ENCODE measurements around the gene PELI1.
A peak's percentile ranks its signal among the peaks of the same experiment; 100 is the strongest.
"Not testable (repeated sequence)": the region's sequence is repeated elsewhere in the genome, so short reads cannot be mapped to it uniquely, and the experiment has no call there.

The PELI1 gene

DNA sequence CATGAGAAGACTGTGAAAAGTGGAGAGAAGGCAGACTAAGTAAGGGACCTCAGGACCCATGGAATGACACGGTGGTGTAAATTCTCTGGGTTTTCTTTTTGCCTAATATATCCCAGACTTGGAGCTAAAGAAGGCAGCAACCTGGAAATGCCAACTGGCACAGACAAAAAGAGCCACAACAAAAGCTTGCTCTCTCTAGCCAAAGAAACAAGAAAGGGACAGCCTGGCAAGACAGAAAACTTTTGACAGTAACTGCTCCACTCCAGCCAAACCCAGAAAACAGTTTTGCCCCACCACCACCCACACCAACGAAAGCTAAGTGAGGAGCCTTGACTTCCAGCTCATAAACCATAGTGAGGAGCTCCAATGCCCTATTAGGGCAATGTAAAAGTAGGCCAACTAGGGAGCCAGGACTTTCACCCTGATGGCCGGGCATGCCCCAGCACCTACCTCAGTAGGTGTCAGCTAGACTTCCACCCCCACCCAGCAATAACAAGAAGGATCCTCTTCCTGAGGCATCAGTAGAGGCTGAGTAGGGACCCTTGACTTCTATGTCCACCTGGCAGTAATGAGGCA, 35.5 kb downstream of the PELI1 start:
- TF ChIP-seq, protein P1, sequence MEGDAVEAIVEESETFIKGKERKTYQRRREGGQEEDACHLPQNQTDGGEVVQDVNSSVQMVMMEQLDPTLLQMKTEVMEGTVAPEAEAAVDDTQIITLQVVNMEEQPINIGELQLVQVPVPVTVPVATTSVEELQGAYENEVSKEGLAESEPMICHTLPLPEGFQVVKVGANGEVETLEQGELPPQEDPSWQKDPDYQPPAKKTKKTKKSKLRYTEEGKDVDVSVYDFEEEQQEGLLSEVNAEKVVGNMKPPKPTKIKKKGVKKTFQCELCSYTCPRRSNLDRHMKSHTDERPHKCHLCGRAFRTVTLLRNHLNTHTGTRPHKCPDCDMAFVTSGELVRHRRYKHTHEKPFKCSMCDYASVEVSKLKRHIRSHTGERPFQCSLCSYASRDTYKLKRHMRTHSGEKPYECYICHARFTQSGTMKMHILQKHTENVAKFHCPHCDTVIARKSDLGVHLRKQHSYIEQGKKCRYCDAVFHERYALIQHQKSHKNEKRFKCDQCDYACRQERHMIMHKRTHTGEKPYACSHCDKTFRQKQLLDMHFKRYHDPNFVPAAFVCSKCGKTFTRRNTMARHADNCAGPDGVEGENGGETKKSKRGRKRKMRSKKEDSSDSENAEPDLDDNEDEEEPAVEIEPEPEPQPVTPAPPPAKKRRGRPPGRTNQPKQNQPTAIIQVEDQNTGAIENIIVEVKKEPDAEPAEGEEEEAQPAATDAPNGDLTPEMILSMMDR (conservative IDR thresholded peaks at IDR 0.05; ENCODE audit: low read depth, low read length) = no peak
- no peak for DNase-seq (ENCODE audit: low read depth)
- H3K4me3 ChIP-seq (ENCODE audit: low read depth, low read length) = no peak overlapping the region

DNA sequence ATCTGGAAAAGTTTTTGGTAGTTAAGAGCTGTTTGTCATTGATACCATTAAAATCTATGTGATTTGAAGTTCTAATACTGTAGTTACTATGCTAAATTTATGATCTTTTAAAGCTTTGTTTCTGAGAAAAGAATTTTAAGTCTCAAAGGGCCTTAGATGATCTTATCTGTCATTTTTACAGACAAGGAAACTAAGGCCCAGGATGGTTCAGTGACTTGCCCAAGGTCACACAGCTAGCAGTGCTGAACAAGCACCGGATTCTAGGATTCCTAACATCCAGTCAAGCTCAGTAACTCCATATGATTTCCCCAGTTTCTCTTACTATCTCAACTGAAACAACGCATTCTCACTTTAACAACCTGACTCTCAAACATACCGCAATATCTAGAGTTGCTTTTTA, 37.7 kb downstream of the PELI1 start:
- no peak for DNase-seq (ENCODE audit: low read depth)
- H3K4me3 ChIP-seq (ENCODE audit: low read depth, low read length) = no peak overlapping the region
- TF ChIP-seq, protein P1 (conservative IDR thresholded peaks at IDR 0.05; ENCODE audit: low read depth, low read length) = no peak

DNA sequence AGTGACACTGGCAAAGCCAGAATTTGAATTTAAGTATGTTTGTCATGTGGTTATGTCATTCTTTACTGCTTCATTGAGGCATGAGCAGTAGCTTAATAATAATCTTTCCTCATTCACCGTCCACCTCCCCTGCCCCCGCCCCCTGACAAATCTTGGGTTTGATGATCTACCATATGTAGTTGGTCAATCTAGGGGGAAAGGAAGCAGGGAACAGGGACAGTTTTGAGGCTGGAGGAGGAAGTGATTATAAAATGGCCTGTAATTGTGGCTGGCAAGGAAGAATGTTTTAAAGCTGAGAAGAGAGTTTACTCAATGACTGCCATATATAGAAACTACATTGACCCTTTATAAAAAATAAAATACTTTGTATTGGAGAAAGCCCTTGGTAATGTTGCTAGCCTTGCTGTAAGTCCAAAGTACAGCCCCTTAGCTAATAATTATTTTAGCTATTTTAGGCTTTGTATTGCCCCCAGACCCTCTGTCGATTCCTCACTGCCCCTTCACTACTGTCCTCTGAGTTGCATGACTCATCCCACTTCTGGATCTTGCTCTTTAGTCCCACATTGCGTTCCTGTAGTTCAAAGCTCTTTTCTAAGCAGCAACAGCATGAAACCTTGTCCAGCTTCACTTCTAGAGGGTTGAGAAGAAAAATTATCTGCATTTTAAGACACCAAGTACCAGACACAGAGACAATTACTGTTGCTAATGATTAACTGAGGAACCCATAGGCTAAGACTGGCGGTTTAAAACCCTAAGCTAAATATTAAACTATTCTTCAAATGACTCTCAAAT, 38.4 kb downstream of the PELI1 start:
- no peak overlapping the region for H3K4me3 ChIP-seq (ENCODE audit: low read depth, low read length)
- TF ChIP-seq, protein P1 (conservative IDR thresholded peaks at IDR 0.05; ENCODE audit: low read depth, low read length) = no peak
- DNase-seq (ENCODE audit: low read depth) = peak; percentile 29

DNA sequence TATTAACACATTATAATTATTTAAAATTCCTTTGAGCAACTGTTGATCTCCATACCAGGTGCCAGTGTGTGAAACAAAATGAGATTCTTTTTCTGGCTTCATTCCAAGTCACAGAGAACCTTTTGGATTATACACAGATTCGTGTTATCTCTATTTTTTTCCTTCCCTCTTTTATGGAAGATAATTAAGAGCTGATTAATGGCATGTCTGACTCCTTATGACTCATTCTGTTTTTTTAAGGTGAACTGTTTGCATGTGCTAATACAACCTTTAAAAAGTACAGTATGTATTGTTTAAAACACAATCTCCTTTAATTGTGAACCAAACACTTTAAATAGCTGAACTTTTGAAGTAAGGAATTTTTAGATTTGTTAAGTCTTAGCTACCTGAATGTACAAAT, 39.3 kb downstream of the PELI1 start:
- TF ChIP-seq, protein P1 (conservative IDR thresholded peaks at IDR 0.05; ENCODE audit: low read depth, low read length) = no peak
- DNase-seq (ENCODE audit: low read depth) = no peak
- H3K4me3 ChIP-seq (ENCODE audit: low read depth, low read length) = no peak overlapping the region

DNA sequence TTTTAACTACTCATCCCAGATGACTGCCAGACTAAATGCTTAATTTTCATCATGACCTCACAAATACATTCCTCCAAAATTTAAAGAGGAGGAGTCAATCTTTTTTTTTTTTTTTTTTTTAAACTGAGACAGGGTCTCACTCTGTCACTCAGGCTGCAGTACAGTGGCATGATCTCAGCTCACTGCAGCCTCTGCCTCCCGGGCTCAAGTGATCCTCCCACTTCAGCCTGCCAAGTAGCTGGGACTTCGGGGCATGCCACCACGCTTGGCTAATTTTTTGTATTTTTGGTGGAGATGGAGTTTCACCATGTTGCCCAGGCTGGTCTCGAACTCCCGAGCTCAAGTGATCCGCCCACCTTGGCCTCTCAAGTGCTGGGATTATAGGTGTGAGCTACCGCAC, 41.5 kb downstream of the PELI1 start:
- DNase-seq (ENCODE audit: low read depth); H3K4me3 ChIP-seq (ENCODE audit: low read depth, low read length): not testable (repeated sequence)

DNA sequence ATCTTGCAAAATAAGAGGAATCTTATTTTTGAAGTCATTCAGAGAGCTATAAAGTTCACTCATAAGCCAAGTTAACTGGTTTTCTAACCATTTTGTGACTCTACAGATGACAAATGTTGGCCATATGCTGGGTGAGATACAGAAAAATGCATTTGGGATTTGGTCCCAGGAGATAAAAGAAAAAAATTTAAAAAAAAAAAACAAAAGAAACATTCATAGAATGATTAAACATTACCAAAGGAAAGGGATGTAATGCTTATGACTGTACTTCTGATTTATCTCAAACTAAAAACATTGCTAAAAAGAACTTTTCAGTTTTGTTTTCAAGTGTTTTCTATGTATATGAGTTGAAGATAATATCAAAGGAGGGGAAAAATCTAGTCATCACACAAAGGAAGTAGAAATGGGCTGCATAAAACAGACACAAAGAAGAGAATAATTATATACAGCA, 43.1 kb downstream of the PELI1 start:
- DNase-seq (ENCODE audit: low read depth) = no peak

DNA sequence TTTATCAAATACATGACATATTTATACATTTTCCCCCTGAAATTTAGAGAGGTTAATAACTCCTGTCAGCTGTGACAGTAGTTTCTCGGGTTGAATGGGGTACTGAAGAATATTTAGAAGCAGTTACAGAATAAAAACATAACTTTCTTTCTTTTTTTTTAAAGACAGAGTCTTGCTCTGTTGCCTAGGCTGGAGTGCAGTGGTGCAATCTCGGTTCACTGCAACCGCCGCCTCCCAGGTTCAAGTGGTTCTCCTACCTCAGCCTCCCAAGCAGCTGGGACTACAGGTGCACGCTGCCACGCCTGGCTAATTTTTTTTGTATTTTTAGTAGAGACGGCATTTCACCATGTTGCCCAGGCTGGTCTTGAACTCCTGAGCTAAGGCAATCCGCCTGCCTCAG, 43.6 kb downstream of the PELI1 start:
- DNase-seq (ENCODE audit: low read depth); H3K4me3 ChIP-seq (ENCODE audit: low read depth, low read length): not testable (repeated sequence)

More for the DNA sequence above, 43.1 kb downstream of the PELI1 start:
- TF ChIP-seq, protein P1 (conservative IDR thresholded peaks at IDR 0.05; ENCODE audit: low read depth, low read length) = no peak
- no peak overlapping the region for H3K4me3 ChIP-seq (ENCODE audit: low read depth, low read length)

Measured in choroid plexus epithelial cell (primary cell).